CD4-positive, alpha-beta T cell (primary cell): ENCODE results near the gene NAT10. TPM values are rescaled to one million over a fixed set of nuclear protein-coding genes. Genes with fewer than 3 reads are reported as not detected.
A peak's percentile ranks its signal among the peaks of the same experiment; 100 is the strongest.
"Not testable (repeated sequence)": the region's sequence is repeated elsewhere in the genome, so short reads cannot be mapped to it uniquely, and the experiment has no call there.

ENCODE experiments used
- ATAC-seq: fragments of 200-7000 bp; cut with Tn5 transposase; one replicate; pipeline ENCODE4 v1.10.0; 2022; ENCODE audit warnings: mild to moderate bottlenecking; ENCODE audit not compliant: poor library complexity
- CTCF ChIA-PET: fragments of 350-600 bp; sonication (Branson Sonifier 250); formaldehyde crosslinking; loops from one replicate; lab custom pipeline; 2021; ENCODE audit warnings: antibody characterized with exemption, inconsistent platforms; lab: Charles Lee
- POLR2A ChIA-PET: fragments of 350-600 bp; sonication (Branson Sonifier 250); formaldehyde crosslinking; loops from one replicate; lab custom pipeline; 2021; ENCODE audit warnings: antibody characterized with exemption, inconsistent platforms; lab: Charles Lee
- DNase-seq, 14 experiments: peaks; one replicate each; pipeline ENCODE4 v3.0.0-alpha.2; 2013 to 2020; ENCODE audit warnings: mixed read lengths in 2 of 14
- H3K27ac ChIP-seq, 2 donors: one replicate each; pipeline versions ENCODE4 v1.5.1 to v1.7.0; 2013; ENCODE audit warnings: low read length in 2 of 2, low read depth in 1 of 2, mild to moderate bottlenecking in 1 of 2
- H3K27me3 ChIP-seq, 2 experiments: 1 replicate in 1 of 2; 2 replicates in 1 of 2; pipeline versions ENCODE4 v1.6.1 to v1.7.0; 2013; ENCODE audit warnings: low read length in 2 of 2, control low read depth in 1 of 2, mild to moderate bottlenecking in 1 of 2, moderate library complexity in 1 of 2; ENCODE audit not compliant: insufficient read depth in 2 of 2, control insufficient read depth in 1 of 2
- H3K36me3 ChIP-seq: one replicate; pipeline ENCODE4 v1.6.1; 2013; ENCODE audit warnings: low read length, control low read depth; ENCODE audit not compliant: insufficient read depth
- H3K4me1 ChIP-seq: one replicate; pipeline ENCODE4 v1.6.1; 2013; ENCODE audit warnings: low read length, control low read depth; ENCODE audit not compliant: insufficient read depth
- H3K4me3 ChIP-seq: one replicate; pipeline ENCODE4 v1.5.1; 2013; ENCODE audit warnings: mild to moderate bottlenecking, low read length, moderate library complexity
- H3K9me3 ChIP-seq, 2 experiments: 1 replicate in 1 of 2; 2 replicates in 1 of 2; pipeline versions ENCODE4 v1.6.1 to v1.7.0; 2013; ENCODE audit warnings: low read length in 2 of 2, mild to moderate bottlenecking in 2 of 2, control low read depth in 1 of 2, moderate library complexity in 1 of 2; ENCODE audit not compliant: control insufficient read depth in 1 of 2, insufficient read depth in 1 of 2
- H3K27ac Mint-ChIP-seq: one replicate; pipeline ENCODE4 v1.8.0; 2020; ENCODE audit warnings: mixed read lengths
- H3K27me3 Mint-ChIP-seq: one replicate; pipeline ENCODE4 v1.8.0; 2021; ENCODE audit warnings: mixed read lengths
- H3K36me3 Mint-ChIP-seq: one replicate; pipeline ENCODE4 v1.8.0; 2021; ENCODE audit warnings: low read depth, mixed read lengths
- H3K4me1 Mint-ChIP-seq: one replicate; pipeline ENCODE4 v1.8.0; 2021; ENCODE audit warnings: low read depth, mixed read lengths
- H3K4me3 Mint-ChIP-seq: one replicate; pipeline ENCODE4 v1.8.0; 2020; ENCODE audit warnings: mild to moderate bottlenecking, mixed read lengths
- H3K9me3 Mint-ChIP-seq: one replicate; pipeline ENCODE4 v1.8.0; 2020; ENCODE audit warnings: mixed read lengths
- intact Hi-C, 2 experiments: fragments of 100-400 bp; cut with DNase I in 1 of 2; cut with micrococcal nuclease in 1 of 2; formaldehyde crosslinking; loops; one replicate each; pipeline versions ENCODE4 v1.15.1 to v1.9.0; 2023 to 2025; cut with DNase I, micrococcal nuclease
- total RNA-seq, 174 experiments: library from RNA in 2 of 174; stranded (reverse) in 2 of 174; gene quantifications; one replicate each; pipeline ENCODE4 v1.2.3 and lab custom pipeline; 2021 to 2026
- TF ChIP-seq, protein P1 (sequence below): fragments of 200-600 bp; IDR thresholded peaks from one replicate; pipeline ENCODE4 v1.8.0; 2022; ENCODE audit warnings: antibody characterized with exemption, mild to moderate bottlenecking

NAT10 gene
- total RNA-seq, 2 experiments from 2014 or later: 50.1 to 55.6 TPM

DNA sequence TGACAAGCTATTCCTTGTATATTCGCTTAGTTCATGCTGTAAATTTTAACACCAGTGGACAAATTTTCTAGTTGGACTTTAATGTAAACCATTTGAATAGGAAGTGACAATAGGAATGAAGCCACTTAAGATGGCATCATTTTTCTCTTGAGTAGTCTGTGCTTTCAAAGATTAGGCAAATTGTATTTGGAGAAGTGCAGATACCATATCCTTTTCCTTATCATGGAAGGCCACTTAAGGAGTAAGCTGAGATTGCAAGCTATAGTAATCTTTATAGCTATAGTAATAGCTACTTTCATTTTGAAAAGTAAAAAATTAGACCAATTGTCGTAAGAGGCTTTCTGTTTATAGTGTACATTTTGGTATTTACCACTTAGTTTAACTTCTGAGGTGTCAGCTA lies 41.1 kb upstream of the NAT10 start:
- Histone ChIP-seq H3K9me3 (no peaks in the 10 kb centered on the region), H3K4me1 (peaks cover 44% of the 10 kb centered on the region), H3K4me3 (no peak overlapping the region), H3K36me3 (peaks cover 36% of the 10 kb centered on the region), H3K27ac (no peak overlapping the region), H3K27me3 (no peaks in the 10 kb centered on the region)
- POLR2A ChIA-PET: interaction anchor here (0.6 to 1.9 kb wide), 2 partner anchors 11 to 346 kb away, joined by 3 to 13 read pairs; no protein-coding TSS in a partner anchor
- no peaks in the 10 kb centered on the region for H3K27me3 Mint-ChIP-seq
- no peak for DNase-seq
- TF ChIP-seq, protein P1, sequence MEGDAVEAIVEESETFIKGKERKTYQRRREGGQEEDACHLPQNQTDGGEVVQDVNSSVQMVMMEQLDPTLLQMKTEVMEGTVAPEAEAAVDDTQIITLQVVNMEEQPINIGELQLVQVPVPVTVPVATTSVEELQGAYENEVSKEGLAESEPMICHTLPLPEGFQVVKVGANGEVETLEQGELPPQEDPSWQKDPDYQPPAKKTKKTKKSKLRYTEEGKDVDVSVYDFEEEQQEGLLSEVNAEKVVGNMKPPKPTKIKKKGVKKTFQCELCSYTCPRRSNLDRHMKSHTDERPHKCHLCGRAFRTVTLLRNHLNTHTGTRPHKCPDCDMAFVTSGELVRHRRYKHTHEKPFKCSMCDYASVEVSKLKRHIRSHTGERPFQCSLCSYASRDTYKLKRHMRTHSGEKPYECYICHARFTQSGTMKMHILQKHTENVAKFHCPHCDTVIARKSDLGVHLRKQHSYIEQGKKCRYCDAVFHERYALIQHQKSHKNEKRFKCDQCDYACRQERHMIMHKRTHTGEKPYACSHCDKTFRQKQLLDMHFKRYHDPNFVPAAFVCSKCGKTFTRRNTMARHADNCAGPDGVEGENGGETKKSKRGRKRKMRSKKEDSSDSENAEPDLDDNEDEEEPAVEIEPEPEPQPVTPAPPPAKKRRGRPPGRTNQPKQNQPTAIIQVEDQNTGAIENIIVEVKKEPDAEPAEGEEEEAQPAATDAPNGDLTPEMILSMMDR: no peak
- peaks cover 67% of the 10 kb centered on the region for H3K4me1 Mint-ChIP-seq
- H3K27ac Mint-ChIP-seq: peak overlapping the region; percentile 66
- intact Hi-C loops: no loop called here
- no peaks in the 10 kb centered on the region for H3K9me3 Mint-ChIP-seq
- H3K4me3 Mint-ChIP-seq: no peak overlapping the region
- peaks cover 70% of the 10 kb centered on the region for H3K36me3 Mint-ChIP-seq
- no peak for ATAC-seq
- CTCF ChIA-PET: interaction anchor here (0.7 kb wide), 1 partner anchor 1571 kb away, joined by 3 read pairs; no protein-coding TSS in a partner anchor

DNA sequence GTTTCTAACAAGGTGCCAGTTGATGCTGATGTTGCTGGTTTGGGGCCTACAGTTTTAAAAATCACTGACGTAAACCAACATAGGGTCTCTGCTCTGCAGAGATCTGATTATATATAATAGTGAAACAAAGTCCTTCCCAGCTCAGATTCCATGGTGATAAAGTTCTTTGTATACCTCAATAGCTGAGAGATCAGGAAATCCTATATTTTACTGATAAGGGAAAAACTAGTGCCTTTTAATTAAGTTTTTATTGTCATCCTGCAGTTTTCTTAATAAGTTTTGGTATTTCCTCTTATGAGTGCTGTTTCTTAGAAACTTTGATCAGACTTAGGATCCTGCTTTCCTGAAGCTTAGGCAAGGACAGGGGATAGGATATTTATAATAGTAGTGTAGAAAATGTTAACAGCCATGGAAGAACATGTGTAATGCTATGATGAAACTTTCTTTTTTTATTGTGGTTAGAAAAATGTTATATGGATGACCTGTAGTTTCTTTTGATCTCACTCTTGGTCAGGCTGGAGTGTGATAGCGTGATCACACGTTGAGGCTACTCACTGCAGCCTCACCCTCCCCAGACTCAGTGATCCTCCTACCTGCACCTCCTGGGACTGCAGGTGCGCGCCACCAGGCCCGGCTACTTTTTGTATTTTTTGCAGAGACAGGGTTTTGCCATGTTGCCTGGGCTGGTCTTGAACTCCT lies 39.8 kb upstream of the NAT10 start:
- H3K4me3 Mint-ChIP-seq: no peak overlapping the region
- no peaks in the 10 kb centered on the region for H3K27me3 Mint-ChIP-seq
- H3K4me1 Mint-ChIP-seq: peaks cover 67% of the 10 kb centered on the region
- Histone ChIP-seq H3K27ac (no peak overlapping the region), H3K4me3 (no peak overlapping the region), H3K4me1 (peaks cover 41% of the 10 kb centered on the region), H3K9me3 (no peaks in the 10 kb centered on the region), H3K36me3 (peaks cover 33% of the 10 kb centered on the region), H3K27me3 (no peaks in the 10 kb centered on the region)
- peak; percentile 60 for ATAC-seq
- POLR2A ChIA-PET: interaction anchor here (0.8 to 1.2 kb wide), 3 partner anchors 9 to 40 kb away, joined by 3 to 4 read pairs (median 4); partner anchors contain the start of gene NAT10
- DNase-seq: peak in 4 of 14 experiments; percentile 4 to 44 (median 23)
- peak overlapping the region; percentile 48 for H3K27ac Mint-ChIP-seq
- H3K9me3 Mint-ChIP-seq: no peaks in the 10 kb centered on the region
- CTCF ChIA-PET: interaction anchor here (1.1 to 1.2 kb wide), 2 partner anchors 8 to 68 kb away, joined by 3 read pairs; no protein-coding TSS in a partner anchor
- peaks cover 71% of the 10 kb centered on the region for H3K36me3 Mint-ChIP-seq
- TF ChIP-seq, protein P1: no peak
- intact Hi-C loops: no loop called here

DNA sequence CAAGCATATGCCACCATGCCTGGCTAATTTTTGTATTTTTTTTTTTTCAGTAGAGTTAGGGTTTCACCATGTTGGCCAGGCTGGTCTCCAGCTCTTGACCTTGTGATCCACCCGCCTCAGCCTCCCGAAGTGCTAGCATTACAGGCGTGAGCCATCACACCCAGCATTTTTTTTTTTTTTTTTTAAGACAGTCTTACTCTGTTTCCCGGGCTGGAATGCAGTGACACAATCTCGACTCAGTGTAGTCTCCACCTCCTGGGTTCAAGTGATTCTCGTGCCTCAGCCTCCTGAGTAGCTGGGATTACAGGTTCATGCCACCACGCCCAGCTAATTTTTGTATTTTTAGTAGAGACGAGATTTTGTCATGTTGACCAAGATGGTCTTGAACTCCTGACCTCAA lies 38.7 kb upstream of the NAT10 start:
- peak overlapping the region; percentile 7 for H3K4me3 Mint-ChIP-seq
- H3K27me3 Mint-ChIP-seq, H3K9me3 Mint-ChIP-seq, ATAC-seq, DNase-seq, H3K9me3 ChIP-seq, H3K27ac ChIP-seq, CTCF ChIA-PET, H3K4me3 ChIP-seq, intact Hi-C loops, POLR2A ChIA-PET, H3K27me3 ChIP-seq: not testable (repeated sequence)
- peaks cover 76% of the 10 kb centered on the region for H3K36me3 Mint-ChIP-seq
- H3K4me1 ChIP-seq: peaks cover 35% of the 10 kb centered on the region
- H3K36me3 ChIP-seq: peaks cover 37% of the 10 kb centered on the region
- H3K4me1 Mint-ChIP-seq: peaks cover 69% of the 10 kb centered on the region
- H3K27ac Mint-ChIP-seq: peak overlapping the region; percentile 51
